Left forelimb (tissue), 1 donor: ENCODE results near the gene TMEM225B.
"Not testable (repeated sequence)": the region's sequence is repeated elsewhere in the genome, so short reads cannot be mapped to it uniquely, and the experiment has no call there.

Source experiments
- DNase-seq: peaks from one replicate; pipeline ENCODE4 v3.0.0-alpha.2; 2018; ENCODE audit warnings: low spot score

Gene TMEM225B

GRCh38 chr7:99623702-99624447, 25.8 kb downstream of the TMEM225B start:
- DNase-seq: no peak

GRCh38 chr7:99624484-99624883, 26.4 kb downstream of the TMEM225B start:
- no peak for DNase-seq

GRCh38 chr7:99625321-99625720, 27.3 kb downstream of the TMEM225B start:
- no peak for DNase-seq

- DNase-seq: no peak
Measured at GRCh38 chr7:99625961-99626360, 27.9 kb downstream of the TMEM225B start.

GRCh38 chr7:99626661-99627060, 28.6 kb downstream of the TMEM225B start:
- no peak for DNase-seq

GRCh38 chr7:99627513-99627912, 29.4 kb downstream of the TMEM225B start:
- no peak for DNase-seq

- no peak for DNase-seq
Measured at GRCh38 chr7:99628471-99629465, 30.7 kb downstream of the TMEM225B start.

- no peak for DNase-seq
Measured at GRCh38 chr7:99629643-99630042, 31.6 kb downstream of the TMEM225B start.

- DNase-seq: no peak
Measured at GRCh38 chr7:99631295-99632109, 33.4 kb downstream of the TMEM225B start.

GRCh38 chr7:99637414-99637813, 39.3 kb downstream of the TMEM225B start:
- not testable (repeated sequence) for DNase-seq

GRCh38 chr7:99638731-99639130, 40.7 kb downstream of the TMEM225B start:
- DNase-seq: no peak

GRCh38 chr7:99639267-99639666, 41.2 kb downstream of the TMEM225B start:
- DNase-seq: no peak

- DNase-seq: no peak
Measured at GRCh38 chr7:99642027-99642426, 44.0 kb downstream of the TMEM225B start.

GRCh38 chr7:99643464-99643863, 45.4 kb downstream of the TMEM225B start:
- DNase-seq: no peak

GRCh38 chr7:99644431-99644830, 46.4 kb downstream of the TMEM225B start:
- no peak for DNase-seq

GRCh38 chr7:99645590-99645989, 47.5 kb downstream of the TMEM225B start:
- DNase-seq: no peak

- DNase-seq: no peak
Measured at GRCh38 chr7:99648843-99649242, 50.8 kb downstream of the TMEM225B start.

- no peak for DNase-seq
Measured at GRCh38 chr7:99651290-99651689, 53.2 kb downstream of the TMEM225B start.

- no peak for DNase-seq
Measured at GRCh38 chr7:99652671-99653070, 54.6 kb downstream of the TMEM225B start.

GRCh38 chr7:99653269-99653668, 55.2 kb downstream of the TMEM225B start:
- not testable (repeated sequence) for DNase-seq

GRCh38 chr7:99653754-99654153, 55.7 kb downstream of the TMEM225B start:
- no peak for DNase-seq

GRCh38 chr7:99654626-99655025, 56.6 kb downstream of the TMEM225B start:
- DNase-seq: not testable (repeated sequence)
